Measurements from ENCODE around the gene SLC44A4.

Gene SLC44A4

GRCh38 chr6:31881136-31881859 lies 2.5 kb upstream of the SLC44A4 start:
- Histone ChIP-seq H3K9me3 (ENCODE audit: control insufficient read depth, low read length) (no peaks in the 10 kb centered on the region), H3K36me3 (ENCODE audit: control insufficient read depth, insufficient read depth, low read length) (peaks cover 58% of the 10 kb centered on the region), H3K4me3 (ENCODE audit: insufficient read depth, low read depth, low read length, poor library complexity, severe bottlenecking) (no peak overlapping the region), H3K4me1 (ENCODE audit: control insufficient read depth, insufficient read depth, low read length, poor library complexity, severe bottlenecking) (no peaks in the 10 kb centered on the region), H3K27ac (ENCODE audit: insufficient read depth, low read length, poor library complexity, severe bottlenecking) (no peak overlapping the region), H3K27me3 (replicated peaks; ENCODE audit: control insufficient read depth, insufficient read depth, low read length, poor library complexity, severe bottlenecking) (no peaks in the 10 kb centered on the region)
- DNase-seq, result no peak

- no peak overlapping the region for H3K4me3 ChIP-seq (ENCODE audit: insufficient read depth, low read depth, low read length, poor library complexity, severe bottlenecking)
- no peak for DNase-seq
- H3K27me3 ChIP-seq (replicated peaks; ENCODE audit: control insufficient read depth, insufficient read depth, low read length, poor library complexity, severe bottlenecking), result no peaks in the 10 kb centered on the region
- H3K4me1 ChIP-seq (ENCODE audit: control insufficient read depth, insufficient read depth, low read length, poor library complexity, severe bottlenecking), result no peaks in the 10 kb centered on the region
- no peak overlapping the region for H3K27ac ChIP-seq (ENCODE audit: insufficient read depth, low read length, poor library complexity, severe bottlenecking)
- H3K36me3 ChIP-seq (ENCODE audit: control insufficient read depth, insufficient read depth, low read length), result peaks cover 54% of the 10 kb centered on the region
- H3K9me3 ChIP-seq (ENCODE audit: control insufficient read depth, low read length), result no peaks in the 10 kb centered on the region
These were observed 1.8 kb upstream of the SLC44A4 start for GRCh38 chr6:31880616-31881015.

- H3K36me3 ChIP-seq (ENCODE audit: control insufficient read depth, insufficient read depth, low read length), result peaks cover 52% of the 10 kb centered on the region
These were observed 1.1 kb upstream of the SLC44A4 start for GRCh38 chr6:31879901-31880300.

GRCh38 chr6:31879143-31879542 lies 346 bp upstream of the SLC44A4 start:
- no peaks in the 10 kb centered on the region for H3K4me1 ChIP-seq (ENCODE audit: control insufficient read depth, insufficient read depth, low read length, poor library complexity, severe bottlenecking)
- H3K4me3 ChIP-seq (ENCODE audit: insufficient read depth, low read depth, low read length, poor library complexity, severe bottlenecking), result no peak overlapping the region
- H3K36me3 ChIP-seq (ENCODE audit: control insufficient read depth, insufficient read depth, low read length), result peaks cover 44% of the 10 kb centered on the region
- H3K9me3 ChIP-seq (ENCODE audit: control insufficient read depth, low read length), result no peaks in the 10 kb centered on the region
- no peaks in the 10 kb centered on the region for H3K27me3 ChIP-seq (replicated peaks; ENCODE audit: control insufficient read depth, insufficient read depth, low read length, poor library complexity, severe bottlenecking)
- no peak overlapping the region for H3K27ac ChIP-seq (ENCODE audit: insufficient read depth, low read length, poor library complexity, severe bottlenecking)
- DNase-seq, result no peak

More at GRCh38 chr6:31879901-31880300, 1.1 kb upstream of the SLC44A4 start:
- no peak for DNase-seq
- Histone ChIP-seq H3K4me3 (ENCODE audit: insufficient read depth, low read depth, low read length, poor library complexity, severe bottlenecking) (no peak overlapping the region), H3K4me1 (ENCODE audit: control insufficient read depth, insufficient read depth, low read length, poor library complexity, severe bottlenecking) (no peaks in the 10 kb centered on the region), H3K27ac (ENCODE audit: insufficient read depth, low read length, poor library complexity, severe bottlenecking) (no peak overlapping the region), H3K27me3 (replicated peaks; ENCODE audit: control insufficient read depth, insufficient read depth, low read length, poor library complexity, severe bottlenecking) (no peaks in the 10 kb centered on the region), H3K9me3 (ENCODE audit: control insufficient read depth, low read length) (no peaks in the 10 kb centered on the region)

- no peak overlapping the region for H3K27ac ChIP-seq (ENCODE audit: insufficient read depth, low read length, poor library complexity, severe bottlenecking)
- H3K4me3 ChIP-seq (ENCODE audit: insufficient read depth, low read depth, low read length, poor library complexity, severe bottlenecking), result no peak overlapping the region
- H3K27me3 ChIP-seq (replicated peaks; ENCODE audit: control insufficient read depth, insufficient read depth, low read length, poor library complexity, severe bottlenecking), result no peaks in the 10 kb centered on the region
- H3K9me3 ChIP-seq (ENCODE audit: control insufficient read depth, low read length), result no peaks in the 10 kb centered on the region
- no peak for DNase-seq
- peaks cover 35% of the 10 kb centered on the region for H3K36me3 ChIP-seq (ENCODE audit: control insufficient read depth, insufficient read depth, low read length)
- no peaks in the 10 kb centered on the region for H3K4me1 ChIP-seq (ENCODE audit: control insufficient read depth, insufficient read depth, low read length, poor library complexity, severe bottlenecking)
These were observed 575 bp downstream of the SLC44A4 start for GRCh38 chr6:31878222-31878621.

GRCh38 chr6:31877651-31878161 lies 1.1 kb downstream of the SLC44A4 start:
- Histone ChIP-seq H3K4me1 (ENCODE audit: control insufficient read depth, insufficient read depth, low read length, poor library complexity, severe bottlenecking) (no peaks in the 10 kb centered on the region), H3K27ac (ENCODE audit: insufficient read depth, low read length, poor library complexity, severe bottlenecking) (no peak overlapping the region), H3K27me3 (replicated peaks; ENCODE audit: control insufficient read depth, insufficient read depth, low read length, poor library complexity, severe bottlenecking) (no peaks in the 10 kb centered on the region), H3K36me3 (ENCODE audit: control insufficient read depth, insufficient read depth, low read length) (peaks cover 30% of the 10 kb centered on the region), H3K9me3 (ENCODE audit: control insufficient read depth, low read length) (no peaks in the 10 kb centered on the region), H3K4me3 (ENCODE audit: insufficient read depth, low read depth, low read length, poor library complexity, severe bottlenecking) (no peak overlapping the region)
- no peak for DNase-seq

GRCh38 chr6:31877125-31877650 lies 1.6 kb downstream of the SLC44A4 start:
- H3K4me3 ChIP-seq (ENCODE audit: insufficient read depth, low read depth, low read length, poor library complexity, severe bottlenecking), result no peak overlapping the region
- peaks cover 24% of the 10 kb centered on the region for H3K36me3 ChIP-seq (ENCODE audit: control insufficient read depth, insufficient read depth, low read length)
- no peak for DNase-seq
- H3K4me1 ChIP-seq (ENCODE audit: control insufficient read depth, insufficient read depth, low read length, poor library complexity, severe bottlenecking), result no peaks in the 10 kb centered on the region
- no peaks in the 10 kb centered on the region for H3K9me3 ChIP-seq (ENCODE audit: control insufficient read depth, low read length)
- H3K27ac ChIP-seq (ENCODE audit: insufficient read depth, low read length, poor library complexity, severe bottlenecking), result no peak overlapping the region
- H3K27me3 ChIP-seq (replicated peaks; ENCODE audit: control insufficient read depth, insufficient read depth, low read length, poor library complexity, severe bottlenecking), result no peaks in the 10 kb centered on the region

GRCh38 chr6:31876357-31876756 lies 2.4 kb downstream of the SLC44A4 start:
- DNase-seq, result no peak

GRCh38 chr6:31875877-31876276 lies 2.9 kb downstream of the SLC44A4 start:
- no peaks in the 10 kb centered on the region for H3K27me3 ChIP-seq (replicated peaks; ENCODE audit: control insufficient read depth, insufficient read depth, low read length, poor library complexity, severe bottlenecking)

More at GRCh38 chr6:31876357-31876756, 2.4 kb downstream of the SLC44A4 start:
- no peaks in the 10 kb centered on the region for H3K4me1 ChIP-seq (ENCODE audit: control insufficient read depth, insufficient read depth, low read length, poor library complexity, severe bottlenecking)
- H3K27ac ChIP-seq (ENCODE audit: insufficient read depth, low read length, poor library complexity, severe bottlenecking), result no peak overlapping the region
- H3K4me3 ChIP-seq (ENCODE audit: insufficient read depth, low read depth, low read length, poor library complexity, severe bottlenecking), result no peak overlapping the region
- H3K9me3 ChIP-seq (ENCODE audit: control insufficient read depth, low read length), result no peaks in the 10 kb centered on the region
- no peaks in the 10 kb centered on the region for H3K27me3 ChIP-seq (replicated peaks; ENCODE audit: control insufficient read depth, insufficient read depth, low read length, poor library complexity, severe bottlenecking)
- H3K36me3 ChIP-seq (ENCODE audit: control insufficient read depth, insufficient read depth, low read length), result peaks cover 19% of the 10 kb centered on the region

GRCh38 chr6:31874836-31875572 lies 3.8 kb downstream of the SLC44A4 start:
- Histone ChIP-seq H3K27me3 (replicated peaks; ENCODE audit: control insufficient read depth, insufficient read depth, low read length, poor library complexity, severe bottlenecking) (no peaks in the 10 kb centered on the region), H3K9me3 (ENCODE audit: control insufficient read depth, low read length) (no peaks in the 10 kb centered on the region), H3K36me3 (ENCODE audit: control insufficient read depth, insufficient read depth, low read length) (peaks cover 5% of the 10 kb centered on the region), H3K27ac (ENCODE audit: insufficient read depth, low read length, poor library complexity, severe bottlenecking) (no peak overlapping the region), H3K4me3 (ENCODE audit: insufficient read depth, low read depth, low read length, poor library complexity, severe bottlenecking) (no peak overlapping the region), H3K4me1 (ENCODE audit: control insufficient read depth, insufficient read depth, low read length, poor library complexity, severe bottlenecking) (no peaks in the 10 kb centered on the region)
- DNase-seq, result no peak

More at GRCh38 chr6:31875877-31876276, 2.9 kb downstream of the SLC44A4 start:
- Histone ChIP-seq H3K36me3 (ENCODE audit: control insufficient read depth, insufficient read depth, low read length) (peaks cover 14% of the 10 kb centered on the region), H3K9me3 (ENCODE audit: control insufficient read depth, low read length) (no peaks in the 10 kb centered on the region), H3K4me1 (ENCODE audit: control insufficient read depth, insufficient read depth, low read length, poor library complexity, severe bottlenecking) (no peaks in the 10 kb centered on the region), H3K27ac (ENCODE audit: insufficient read depth, low read length, poor library complexity, severe bottlenecking) (no peak overlapping the region), H3K4me3 (ENCODE audit: insufficient read depth, low read depth, low read length, poor library complexity, severe bottlenecking) (no peak overlapping the region)
- DNase-seq, result no peak

Data from effector memory CD4-positive, alpha-beta T cell (primary cell).